HEK293 (cell line): Measurements from ENCODE around the gene MECP2.
"Not testable (repeated sequence)": the region's sequence is repeated elsewhere in the genome, so short reads cannot be mapped to it uniquely, and the experiment has no call there.

Experiments used
- CTCF ChIA-PET: fragments of 350-600 bp; formaldehyde crosslinking; extraction: SDS; loops from one replicate; lab custom pipeline; 2021; ENCODE audit warnings: antibody characterized with exemption; lab: Yijun Ruan, JAX
- POLR2A ChIA-PET: fragments of 300-600 bp; formaldehyde crosslinking; extraction: SDS; loops from one replicate; lab custom pipeline; 2020; ENCODE audit warnings: antibody characterized with exemption, inconsistent platforms; lab: Yijun Ruan, JAX
- H3K27ac ChIP-seq: fragments of 200-500 bp; sonication (Bioruptor generic); 2 replicates; pipeline ENCODE4 v1.5.1; 2014; ENCODE audit warnings: low read depth, low read length, control low read depth, inconsistent platforms; ENCODE audit errors: extremely low read depth
- H3K36me3 ChIP-seq, 2 experiments: fragments of 200-500 bp in 1 of 2; sonication (Bioruptor generic) in 1 of 2; 1 replicate in 1 of 2; 2 replicates in 1 of 2; pipeline ENCODE4 v1.5.1; 2014 to 2017; ENCODE audit warnings: inconsistent platforms in 2 of 2, low read length in 2 of 2; ENCODE audit not compliant: control insufficient read depth in 2 of 2, insufficient read depth in 1 of 2
- H3K4me1 ChIP-seq: fragments of 200-500 bp; sonication (Bioruptor generic); 2 replicates; pipeline ENCODE4 v1.5.1; 2014; ENCODE audit warnings: mild to moderate bottlenecking, low read length, inconsistent platforms; ENCODE audit not compliant: control insufficient read depth, insufficient read depth
- H3K4me3 ChIP-seq: 2 replicates; pipeline ENCODE4 v1.5.1; 2011; ENCODE audit warnings: low read depth, mild to moderate bottlenecking, control low read depth, low read length, moderate library complexity
- H3K9me3 ChIP-seq: fragments of 200-500 bp; sonication (Bioruptor generic); 2 replicates; pipeline ENCODE4 v1.5.1; 2014; ENCODE audit warnings: low read depth, low read length, inconsistent platforms; ENCODE audit not compliant: control insufficient read depth, insufficient read depth
- AEBP2 ChIP-seq: fragments of 450-650 bp; formaldehyde crosslinking; IDR thresholded peaks from 2 replicates; pipeline ENCODE4 v1.5.1; 2016; ENCODE audit warnings: missing biosample characterization, missing genetic modification characterization, borderline replicate concordance
- KLF16 ChIP-seq: fragments of 450-650 bp; formaldehyde crosslinking; IDR thresholded peaks from 2 replicates; pipeline ENCODE4 v1.5.1; 2017; ENCODE audit warnings: missing biosample characterization, missing genetic modification characterization
- SCRT1 ChIP-seq: fragments of 450-650 bp; formaldehyde crosslinking; IDR thresholded peaks from 2 replicates; pipeline ENCODE4 v1.5.1; 2016; ENCODE audit warnings: missing biosample characterization, missing genetic modification characterization, borderline replicate concordance
- SCRT2 ChIP-seq: fragments of 450-650 bp; formaldehyde crosslinking; IDR thresholded peaks from 2 replicates; pipeline ENCODE4 v1.5.1; 2016; ENCODE audit warnings: missing biosample characterization, missing genetic modification characterization
- ZBTB1 ChIP-seq: fragments of 450-650 bp; formaldehyde crosslinking; IDR thresholded peaks from 2 replicates; pipeline ENCODE4 v1.5.1; 2016; ENCODE audit warnings: missing biosample characterization, missing genetic modification characterization
- ZBTB26 ChIP-seq: fragments of 450-650 bp; formaldehyde crosslinking; optimal IDR thresholded peaks from 2 replicates; pipeline ENCODE3; 2016; ENCODE audit warnings: missing biosample characterization, mild to moderate bottlenecking, missing genetic modification characterization
- ZIC2 ChIP-seq: fragments of 450-650 bp; formaldehyde crosslinking; IDR thresholded peaks from 2 replicates; pipeline ENCODE4 v1.5.1; 2016; ENCODE audit warnings: missing biosample characterization, missing genetic modification characterization
- ZNF302 ChIP-seq: fragments of 450-650 bp; formaldehyde crosslinking; IDR thresholded peaks from 2 replicates; pipeline ENCODE4 v1.5.1; 2016; ENCODE audit warnings: missing biosample characterization, missing genetic modification characterization, low read depth
- ZNF449 ChIP-seq: fragments of 450-650 bp; formaldehyde crosslinking; IDR thresholded peaks from 2 replicates; pipeline ENCODE4 v1.5.1; 2017; ENCODE audit warnings: missing biosample characterization, mild to moderate bottlenecking, missing genetic modification characterization, moderate library complexity
- ZNF585B ChIP-seq: fragments of 450-650 bp; formaldehyde crosslinking; IDR thresholded peaks from 2 replicates; pipeline ENCODE4 v1.5.1; 2016; ENCODE audit warnings: missing biosample characterization, missing genetic modification characterization
- ZNF624 ChIP-seq: fragments of 450-650 bp; formaldehyde crosslinking; IDR thresholded peaks from 2 replicates; pipeline ENCODE4 v1.5.1; 2017; ENCODE audit warnings: missing biosample characterization, missing genetic modification characterization
- ZNF639 ChIP-seq: fragments of 450-650 bp; formaldehyde crosslinking; IDR thresholded peaks from 2 replicates; pipeline ENCODE4 v1.5.1; 2016; ENCODE audit warnings: missing biosample characterization, missing genetic modification characterization
- ZNF768 ChIP-seq: fragments of 450-650 bp; formaldehyde crosslinking; IDR thresholded peaks from 2 replicates; pipeline ENCODE4 v1.5.1; 2018; ENCODE audit warnings: missing biosample characterization, mild to moderate bottlenecking, missing genetic modification characterization
- ZSCAN4 ChIP-seq: fragments of 450-650 bp; formaldehyde crosslinking; IDR thresholded peaks from 2 replicates; pipeline ENCODE4 v1.5.1; 2017; ENCODE audit warnings: missing biosample characterization, missing genetic modification characterization

The MECP2 gene

DNA sequence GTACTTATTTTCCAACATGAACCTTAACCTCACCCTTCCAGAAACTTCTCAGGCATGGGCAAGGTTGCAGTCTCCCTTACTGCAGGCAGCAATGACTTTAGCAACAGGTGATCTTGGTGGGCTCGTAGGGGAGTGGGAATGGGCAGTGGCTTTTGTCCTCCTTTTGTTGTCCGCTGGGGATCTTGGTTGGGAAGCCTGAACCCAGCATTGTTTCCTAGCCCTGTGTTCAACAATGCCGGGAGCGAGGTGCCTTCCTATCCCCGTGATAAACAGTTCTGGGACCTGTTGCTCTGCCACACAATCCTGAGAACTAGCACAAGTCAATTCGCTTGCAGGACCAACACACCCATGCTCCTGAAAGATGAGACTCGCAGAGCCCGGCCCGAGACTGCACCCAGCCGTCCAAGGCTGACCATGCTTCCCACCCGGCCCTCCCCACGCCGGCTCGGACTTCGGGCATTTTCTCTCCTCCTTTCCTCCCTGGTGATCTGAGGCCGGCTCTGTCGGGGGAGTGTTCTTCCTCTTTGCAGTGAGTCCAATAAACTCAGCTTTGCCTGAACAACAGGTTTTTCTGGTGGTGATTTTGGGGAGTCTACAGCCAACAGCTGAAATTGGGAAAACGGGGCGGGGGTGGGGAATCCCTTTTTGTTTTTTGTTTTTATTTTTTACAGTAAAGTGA is 98.0 kb downstream of the MECP2 start:
- H3K9me3 ChIP-seq, result no peaks in the 10 kb centered on the region
- no peak overlapping the region for H3K4me3 ChIP-seq
- POLR2A ChIA-PET, result no interaction called here
- no peaks in the 10 kb centered on the region for H3K36me3 ChIP-seq
- TF ChIP-seq SCRT2 (tag by site-specific recombination), result peak; percentile 97
- TF ChIP-seq ZNF585B (tag by site-specific recombination), result no peak
- no peak for TF ChIP-seq ZBTB1 (tag by site-specific recombination)
- peak; percentile 98 for TF ChIP-seq SCRT1 (tag by site-specific recombination)
- no peak for TF ChIP-seq ZNF624 (tag by site-specific recombination)
- CTCF ChIA-PET, result interaction anchor here (0.6 to 1.5 kb wide), 4 partner anchors 13 to 1150 kb away, joined by 3 to 9 read pairs (median 3); no protein-coding TSS in a partner anchor
- no peak overlapping the region for H3K27ac ChIP-seq
- H3K4me1 ChIP-seq, result no peaks in the 10 kb centered on the region

DNA sequence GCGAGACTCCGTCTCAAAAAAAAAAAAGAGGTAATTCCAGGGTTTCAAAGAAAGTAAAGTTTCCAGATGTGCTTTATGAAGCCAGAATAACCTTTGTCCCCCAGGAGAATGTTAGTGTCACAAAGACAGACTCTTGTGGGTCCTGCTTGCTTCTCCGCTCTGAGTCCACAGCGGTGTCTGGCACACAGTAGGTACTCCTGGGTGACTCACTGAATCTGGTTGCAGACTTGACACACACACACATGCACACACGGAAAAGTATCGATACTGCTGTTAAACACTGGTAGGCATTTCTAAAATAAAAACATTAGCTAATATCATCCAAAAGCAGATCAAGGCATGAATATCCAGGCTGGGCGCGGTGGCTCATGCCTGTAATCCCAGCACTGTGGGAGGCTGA is 102.0 kb downstream of the MECP2 start:
- H3K36me3 ChIP-seq, result no peaks in the 10 kb centered on the region
- ChIA-PET CTCF (interaction anchor here (2.7 kb wide), 1 partner anchor 18 kb away, joined by 14 read pairs; no protein-coding TSS in a partner anchor), POLR2A (interaction anchor here (0.6 to 0.9 kb wide), 2 partner anchors 15 to 22 kb away, joined by 3 to 4 read pairs; no protein-coding TSS in a partner anchor)
- no peaks in the 10 kb centered on the region for H3K4me1 ChIP-seq
- no peaks in the 10 kb centered on the region for H3K9me3 ChIP-seq
- no peak overlapping the region for H3K4me3 ChIP-seq
- no peak overlapping the region for H3K27ac ChIP-seq
- TF ChIP-seq ZNF449 (tag by site-specific recombination) (no peak), ZIC2 (tag by site-specific recombination) (no peak), ZNF768 (tag by site-specific recombination) (no peak), ZNF302 (no peak), KLF16 (tag by site-specific recombination) (no peak), ZNF639 (tag by site-specific recombination) (no peak), AEBP2 (tag by site-specific recombination) (no peak), ZBTB26 (tag by site-specific recombination) (no peak)

DNA sequence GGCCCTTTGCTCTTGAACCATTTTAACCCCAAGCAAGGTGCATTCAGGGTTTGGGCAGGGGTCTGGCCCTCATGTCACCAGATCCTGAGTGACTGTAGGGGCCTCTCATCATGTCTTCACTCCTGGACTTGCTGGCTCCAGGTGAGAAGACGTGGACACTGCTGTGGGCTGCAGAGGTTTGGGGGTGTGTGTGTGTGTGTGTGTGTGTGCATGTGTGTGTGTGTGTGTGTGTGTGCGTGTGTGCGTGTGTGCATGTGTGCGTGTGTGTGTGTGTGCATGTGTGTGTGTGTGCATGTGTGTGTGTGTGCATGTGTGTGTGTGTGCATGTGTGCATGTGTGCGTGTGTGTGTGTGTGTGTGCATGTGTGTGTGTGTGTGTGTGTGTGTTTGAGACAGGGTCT is 103.1 kb downstream of the MECP2 start:
- not testable (repeated sequence) for H3K4me1 ChIP-seq

More for the DNA sequence above, 103.1 kb downstream of the MECP2 start:
- POLR2A ChIA-PET, result not testable (repeated sequence)
- TF ChIP-seq ZSCAN4, result peak; percentile 99
- TF ChIP-seq, all 188 proteins: peak for 1; not testable (repeated sequence) for 187
- H3K4me3 ChIP-seq, CTCF ChIA-PET, H3K36me3 ChIP-seq, H3K9me3 ChIP-seq, H3K27ac ChIP-seq: not testable (repeated sequence)
